ENCODE results near the gene DHRS12.

Gene DHRS12

GRCh38 chr13:51724721-51725120, 79.2 kb downstream of the DHRS12 start:
- no peak overlapping the region for H3K4me3 ChIP-seq (ENCODE audit: low read depth, low read length)
- no peak for TF ChIP-seq CTCF (conservative IDR thresholded peaks at IDR 0.05; ENCODE audit: low read depth, low read length)
- no peak for DNase-seq (ENCODE audit: low read depth)

DNA sequence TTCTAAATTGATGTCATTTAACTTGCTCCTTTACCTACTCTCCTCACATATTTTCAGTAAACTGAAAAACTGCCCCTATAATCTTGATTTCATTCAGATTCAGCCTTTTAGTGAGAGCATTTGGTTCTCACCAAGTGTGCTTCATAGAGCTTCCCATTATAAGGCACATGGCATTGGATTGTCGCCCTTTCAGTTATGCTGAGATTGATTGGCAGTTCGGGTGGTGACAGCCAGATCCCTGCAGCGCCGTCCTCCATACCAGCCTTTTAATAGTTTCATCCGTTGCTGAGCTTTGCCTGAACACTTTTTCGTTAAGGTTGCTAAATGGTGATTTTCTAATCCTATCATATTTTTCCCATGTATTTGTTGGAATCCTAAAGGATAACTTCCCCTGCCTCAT, 80.4 kb downstream of the DHRS12 start:
- H3K4me3 ChIP-seq (ENCODE audit: low read depth, low read length) = no peak overlapping the region
- no peak for DNase-seq (ENCODE audit: low read depth)
- TF ChIP-seq CTCF (conservative IDR thresholded peaks at IDR 0.05; ENCODE audit: low read depth, low read length) = no peak

DNA sequence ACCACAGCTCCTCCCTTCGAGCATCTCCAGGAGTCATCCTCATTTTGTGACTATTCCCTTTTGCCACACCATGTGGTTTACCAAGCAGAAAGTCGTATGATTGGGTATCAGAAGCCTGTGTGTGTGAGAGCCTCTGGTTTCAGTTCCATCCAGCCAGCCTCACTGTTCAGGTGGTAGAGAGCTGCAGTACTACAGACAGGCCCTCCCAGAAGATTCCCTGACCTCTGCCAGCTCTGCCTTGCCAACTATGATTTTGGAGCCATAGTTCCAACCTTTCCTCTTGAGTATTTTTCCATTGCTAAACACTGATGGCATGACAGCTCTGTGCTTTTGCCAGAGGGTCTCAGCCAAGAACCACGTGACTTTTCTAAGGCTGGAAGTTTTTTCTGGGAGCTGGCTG, 82.5 kb downstream of the DHRS12 start:
- no peak for TF ChIP-seq CTCF (conservative IDR thresholded peaks at IDR 0.05; ENCODE audit: low read depth, low read length)
- no peak for DNase-seq (ENCODE audit: low read depth)
- H3K4me3 ChIP-seq (ENCODE audit: low read depth, low read length) = no peak overlapping the region

- H3K4me3 ChIP-seq (ENCODE audit: low read depth, low read length) = no peak overlapping the region
- no peak for DNase-seq (ENCODE audit: low read depth)
- no peak for TF ChIP-seq CTCF (conservative IDR thresholded peaks at IDR 0.05; ENCODE audit: low read depth, low read length)
These were observed 84.6 kb downstream of the DHRS12 start for GRCh38 chr13:51719394-51719793.

Data from choroid plexus epithelial cell (primary cell).